IMR-90 (cell line): ENCODE measurements around the gene SRSF4.

ENCODE experiments used
- BHLHE40 ChIP-seq: fragments of 150-350 bp; IDR thresholded peaks from 2 replicates; pipeline ENCODE4 v1.6.1; 2016; ENCODE audit warnings: mild to moderate bottlenecking, low read depth, low read length
- CEBPB ChIP-seq: IDR thresholded peaks from 2 replicates; pipeline ENCODE4 v1.6.1; 2012; ENCODE audit warnings: low read depth, low read length, improper control_type of control experiment
- CTCF ChIP-seq: conservative IDR thresholded peaks from 2 replicates; pipeline ENCODE4 v1.5.1; 2012; ENCODE audit warnings: mild to moderate bottlenecking, low read depth, low read length, improper control_type of control experiment
- ELK1 ChIP-seq: fragments of 150-350 bp; IDR thresholded peaks from 2 replicates; pipeline ENCODE4 v1.6.1; 2016; ENCODE audit warnings: low read depth, mild to moderate bottlenecking, low read length, moderate library complexity, borderline replicate concordance
- MAFK ChIP-seq: IDR thresholded peaks from 2 replicates; pipeline ENCODE4 v1.6.1; 2012; ENCODE audit warnings: low read depth, low read length, improper control_type of control experiment
- POLR2A ChIP-seq: IDR thresholded peaks from 2 replicates; pipeline ENCODE4 v1.6.1; 2012; ENCODE audit warnings: mild to moderate bottlenecking, low read depth, low read length
- RAD21 ChIP-seq: IDR thresholded peaks from 2 replicates; pipeline ENCODE4 v1.6.1; 2012; ENCODE audit warnings: low read length, improper control_type of control experiment
- RFX5 ChIP-seq: IDR thresholded peaks from 2 replicates; pipeline ENCODE4 v1.8.0; 2012; ENCODE audit warnings: low read depth, mild to moderate bottlenecking, low read length, moderate library complexity
- SMC3 ChIP-seq: fragments of 150-350 bp; IDR thresholded peaks from 2 replicates; pipeline ENCODE4 v1.6.1; 2016; ENCODE audit warnings: low read depth, mild to moderate bottlenecking, antibody characterized with exemption, low read length, moderate library complexity
- USF2 ChIP-seq: fragments of 150-350 bp; IDR thresholded peaks from 2 replicates; pipeline ENCODE4 v1.6.1; 2017; ENCODE audit warnings: mild to moderate bottlenecking, antibody characterized with exemption, low read length, low read depth

- TF ChIP-seq CEBPB (no peak), BHLHE40 (no peak), CTCF (no peak), POLR2A (no peak), RAD21 (no peak), ELK1 (no peak), MAFK (no peak), RFX5 (no peak), USF2 (no peak), SMC3 (no peak)
These were observed 41.8 kb upstream of the SRSF4 start for GRCh38 chr1:29223521-29223920.
